ENCODE results near the gene COMMD1. TPM values are rescaled to one million over a fixed set of nuclear protein-coding genes. Genes with fewer than 3 reads are reported as not detected.

Gene COMMD1
- total RNA-seq, 1 donor from 2014 or later = 33.0 TPM

DNA sequence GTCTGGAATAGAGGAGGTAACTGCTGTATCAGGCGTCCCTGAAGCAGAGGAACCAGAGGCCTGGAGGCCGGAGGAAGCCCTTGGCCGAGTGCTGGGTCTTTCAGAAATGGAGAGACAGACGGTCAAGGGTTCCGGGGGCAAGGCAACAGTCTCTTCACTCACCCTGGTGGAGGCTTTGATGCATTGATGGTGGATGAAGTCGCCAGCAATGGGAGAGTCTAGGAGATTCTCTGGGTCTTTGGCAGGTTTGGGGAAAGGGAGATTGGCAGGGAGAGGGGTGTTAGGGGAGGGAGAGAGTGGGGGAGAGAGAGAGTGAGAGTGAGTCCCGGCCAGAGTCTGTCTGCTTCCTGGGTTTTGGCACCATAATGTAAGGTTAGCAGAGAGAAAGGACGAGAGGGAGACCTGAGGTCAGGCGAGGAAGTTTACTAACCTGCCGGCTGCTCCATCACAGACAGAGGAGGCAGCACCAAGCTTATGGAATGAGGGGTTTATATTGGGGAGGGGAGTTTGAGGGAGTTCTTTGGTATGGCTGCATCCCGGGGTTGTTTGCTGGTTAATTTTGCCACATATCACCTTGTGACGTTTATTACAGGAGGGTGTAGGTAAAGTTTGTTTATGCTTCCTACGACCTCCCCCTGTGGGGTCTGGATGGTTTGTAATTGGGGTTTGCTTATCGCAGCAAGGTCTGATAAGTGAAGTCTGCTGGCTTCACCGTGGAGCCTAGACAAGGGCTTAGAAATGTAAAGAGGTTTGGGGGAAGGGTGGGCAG, 19.6 kb downstream of the COMMD1 start:
- Mint-ChIP-seq H3K36me3 (ENCODE audit: insufficient read depth) (peaks cover 15% of the 10 kb centered on the region), H3K27ac (no peak overlapping the region), H3K27me3 (no peaks in the 10 kb centered on the region), H3K9me3 (ENCODE audit: low read depth) (peaks cover 3% of the 10 kb centered on the region), H3K4me1 (ENCODE audit: low read depth) (peaks cover 9% of the 10 kb centered on the region), H3K4me3 (ENCODE audit: low read depth) (no peak overlapping the region)
- no peak for DNase-seq (ENCODE audit: low spot score, unreplicated experiment)
- TF ChIP-seq, protein P1, sequence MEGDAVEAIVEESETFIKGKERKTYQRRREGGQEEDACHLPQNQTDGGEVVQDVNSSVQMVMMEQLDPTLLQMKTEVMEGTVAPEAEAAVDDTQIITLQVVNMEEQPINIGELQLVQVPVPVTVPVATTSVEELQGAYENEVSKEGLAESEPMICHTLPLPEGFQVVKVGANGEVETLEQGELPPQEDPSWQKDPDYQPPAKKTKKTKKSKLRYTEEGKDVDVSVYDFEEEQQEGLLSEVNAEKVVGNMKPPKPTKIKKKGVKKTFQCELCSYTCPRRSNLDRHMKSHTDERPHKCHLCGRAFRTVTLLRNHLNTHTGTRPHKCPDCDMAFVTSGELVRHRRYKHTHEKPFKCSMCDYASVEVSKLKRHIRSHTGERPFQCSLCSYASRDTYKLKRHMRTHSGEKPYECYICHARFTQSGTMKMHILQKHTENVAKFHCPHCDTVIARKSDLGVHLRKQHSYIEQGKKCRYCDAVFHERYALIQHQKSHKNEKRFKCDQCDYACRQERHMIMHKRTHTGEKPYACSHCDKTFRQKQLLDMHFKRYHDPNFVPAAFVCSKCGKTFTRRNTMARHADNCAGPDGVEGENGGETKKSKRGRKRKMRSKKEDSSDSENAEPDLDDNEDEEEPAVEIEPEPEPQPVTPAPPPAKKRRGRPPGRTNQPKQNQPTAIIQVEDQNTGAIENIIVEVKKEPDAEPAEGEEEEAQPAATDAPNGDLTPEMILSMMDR (IDR thresholded peaks at IDR 0.05; ENCODE audit: unreplicated experiment) = no peak

DNA sequence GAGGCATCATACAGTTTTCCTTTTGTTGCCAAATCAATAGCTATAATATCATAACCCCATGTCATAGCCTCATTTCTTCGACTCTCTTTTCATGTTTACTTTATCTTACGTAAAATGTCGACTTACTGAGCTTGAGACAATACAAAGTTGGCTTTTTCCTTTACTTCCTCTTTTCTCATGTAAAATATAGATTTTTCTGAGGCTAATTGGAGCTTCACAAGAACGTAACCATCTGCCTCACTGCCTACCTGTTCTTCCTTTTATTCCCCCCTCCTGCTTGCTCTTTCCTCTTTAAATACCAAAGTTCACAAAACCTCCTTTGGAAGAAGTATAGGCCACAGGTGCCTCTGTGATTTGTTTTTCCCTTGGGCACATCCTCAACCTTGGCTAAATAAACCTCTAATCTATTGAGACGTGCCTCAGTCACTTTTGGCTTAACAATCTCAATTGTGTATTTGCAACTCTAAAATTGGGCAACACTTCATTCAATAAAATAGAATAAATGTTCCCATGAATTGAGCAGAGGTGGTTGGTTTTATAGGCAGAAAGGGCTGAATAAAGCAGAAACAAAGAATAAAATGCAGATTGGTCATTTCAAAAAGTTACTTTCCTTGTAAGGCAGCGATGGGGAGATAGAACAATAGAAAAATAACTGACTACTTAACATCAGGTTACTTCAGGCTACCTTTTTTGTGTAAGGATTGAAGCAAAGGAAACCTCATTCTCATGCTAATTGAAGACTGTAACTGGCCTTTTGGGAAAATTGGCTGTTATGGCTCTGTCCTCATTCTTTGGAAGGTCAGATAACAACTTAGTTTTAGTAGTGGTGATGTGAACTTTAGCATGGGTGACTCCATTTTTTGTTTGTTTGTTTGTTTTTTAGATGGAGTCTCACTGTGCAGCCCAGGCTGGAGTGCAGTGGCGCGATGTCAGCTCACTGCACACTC, 21.3 kb downstream of the COMMD1 start:
- H3K4me1 Mint-ChIP-seq (ENCODE audit: low read depth) = peaks cover 9% of the 10 kb centered on the region
- no peak overlapping the region for H3K4me3 Mint-ChIP-seq (ENCODE audit: low read depth)
- no peaks in the 10 kb centered on the region for H3K27me3 Mint-ChIP-seq
- no peak overlapping the region for H3K27ac Mint-ChIP-seq
- TF ChIP-seq, protein P1 (IDR thresholded peaks at IDR 0.05; ENCODE audit: unreplicated experiment) = no peak
- no peak for DNase-seq (ENCODE audit: low spot score, unreplicated experiment)
- peaks cover 15% of the 10 kb centered on the region for H3K36me3 Mint-ChIP-seq (ENCODE audit: insufficient read depth)
- peaks cover 3% of the 10 kb centered on the region for H3K9me3 Mint-ChIP-seq (ENCODE audit: low read depth)

DNA sequence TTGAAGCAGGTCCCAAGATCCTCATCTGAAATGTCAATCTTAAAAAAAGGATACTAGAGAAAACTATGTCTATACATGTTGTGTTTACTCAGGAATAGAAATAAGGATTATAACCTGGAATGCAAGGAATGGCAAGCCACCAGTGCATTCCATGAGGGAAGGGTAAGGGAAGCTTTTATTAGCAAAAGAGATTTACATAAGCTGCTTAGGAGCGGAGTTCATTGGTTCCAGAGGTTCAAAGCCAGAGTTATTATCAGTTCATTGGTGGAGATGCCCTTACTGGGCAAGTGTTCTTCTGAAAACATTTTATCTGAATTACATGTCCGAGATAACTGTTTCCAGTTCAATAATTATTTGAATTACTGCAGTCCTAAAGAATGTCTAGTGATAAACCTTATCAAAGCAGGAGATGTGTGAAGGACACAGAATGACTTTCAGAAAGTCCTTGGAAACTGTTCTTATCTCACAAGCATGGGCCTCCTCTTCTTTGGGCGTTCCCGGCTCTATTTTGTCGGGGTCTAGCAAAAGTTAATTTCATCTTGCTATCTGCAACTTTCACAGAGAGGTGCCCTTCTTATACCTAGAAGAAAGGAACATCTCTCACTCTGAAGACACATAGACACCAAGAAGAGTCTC, 23.5 kb downstream of the COMMD1 start:
- Mint-ChIP-seq H3K27ac (no peak overlapping the region), H3K4me1 (ENCODE audit: low read depth) (peaks cover 7% of the 10 kb centered on the region), H3K36me3 (ENCODE audit: insufficient read depth) (peaks cover 20% of the 10 kb centered on the region), H3K9me3 (ENCODE audit: low read depth) (peaks cover 12% of the 10 kb centered on the region), H3K4me3 (ENCODE audit: low read depth) (no peak overlapping the region), H3K27me3 (no peaks in the 10 kb centered on the region)
- TF ChIP-seq, protein P1 (IDR thresholded peaks at IDR 0.05; ENCODE audit: unreplicated experiment) = no peak
- DNase-seq (ENCODE audit: low spot score, unreplicated experiment) = no peak

DNA sequence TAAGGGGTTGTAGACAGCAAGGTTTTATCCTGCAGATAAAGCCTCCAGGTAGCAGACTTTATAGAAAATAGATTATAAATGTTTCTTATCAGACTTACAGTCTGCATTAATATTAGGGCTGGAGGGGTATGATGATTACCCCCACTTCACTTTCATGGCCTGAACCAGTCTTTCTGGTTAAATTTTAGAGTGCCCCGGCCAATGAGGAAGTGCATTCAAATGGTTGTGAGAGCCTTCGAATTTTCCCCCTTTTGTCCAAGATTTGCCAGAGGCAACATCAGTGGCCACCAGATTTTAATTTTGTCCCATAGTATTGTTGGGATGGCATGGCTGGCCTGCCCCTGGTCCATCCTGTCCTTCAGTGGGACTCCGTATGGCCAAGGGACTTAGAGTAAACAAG, 31.6 kb downstream of the COMMD1 start:
- no peak overlapping the region for H3K27ac Mint-ChIP-seq
- TF ChIP-seq, protein P1 (IDR thresholded peaks at IDR 0.05; ENCODE audit: unreplicated experiment) = no peak

DNA sequence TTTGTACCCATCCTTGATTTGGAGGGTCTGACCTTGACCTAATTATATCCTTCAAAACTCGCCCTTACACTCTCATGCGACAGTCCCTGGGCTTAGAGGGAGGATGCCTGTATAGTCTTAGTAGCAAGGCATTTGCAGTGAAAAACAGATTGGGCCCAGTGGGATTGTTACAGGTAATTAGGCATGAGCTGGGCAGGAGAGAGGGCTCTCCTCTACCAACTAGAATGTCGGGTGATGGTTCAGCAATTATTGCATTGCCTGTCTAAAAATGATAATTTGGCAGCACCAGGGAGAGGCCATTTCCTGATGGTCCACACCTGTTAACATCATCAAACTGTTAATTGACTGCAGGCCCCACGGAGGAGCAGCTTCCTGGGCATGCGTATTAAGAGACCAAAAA, 32.4 kb downstream of the COMMD1 start:
- no peak for DNase-seq (ENCODE audit: low spot score, unreplicated experiment)
- Mint-ChIP-seq H3K27ac (no peak overlapping the region), H3K36me3 (ENCODE audit: insufficient read depth) (peaks cover 1% of the 10 kb centered on the region), H3K9me3 (ENCODE audit: low read depth) (no peaks in the 10 kb centered on the region), H3K4me3 (ENCODE audit: low read depth) (no peak overlapping the region), H3K27me3 (no peaks in the 10 kb centered on the region), H3K4me1 (ENCODE audit: low read depth) (peaks cover 2% of the 10 kb centered on the region)
- TF ChIP-seq, protein P1 (IDR thresholded peaks at IDR 0.05; ENCODE audit: unreplicated experiment) = no peak

More for the DNA sequence above, 31.6 kb downstream of the COMMD1 start:
- peaks cover 7% of the 10 kb centered on the region for H3K36me3 Mint-ChIP-seq (ENCODE audit: insufficient read depth)
- no peaks in the 10 kb centered on the region for H3K27me3 Mint-ChIP-seq
- H3K9me3 Mint-ChIP-seq (ENCODE audit: low read depth) = peaks cover 7% of the 10 kb centered on the region
- DNase-seq (ENCODE audit: low spot score, unreplicated experiment) = no peak
- H3K4me3 Mint-ChIP-seq (ENCODE audit: low read depth) = no peak overlapping the region
- H3K4me1 Mint-ChIP-seq (ENCODE audit: low read depth) = peaks cover 2% of the 10 kb centered on the region
